Stomach (tissue), 9 donors: ENCODE results near the gene ZNF677. TPM values are rescaled to one million over a fixed set of nuclear protein-coding genes. Genes with fewer than 3 reads are reported as not detected.
"Not testable (repeated sequence)": the region's sequence is repeated elsewhere in the genome, so short reads cannot be mapped to it uniquely, and the experiment has no call there.

Source experiments
- DNase-seq, 2 donors: peaks; one replicate each; pipeline versions ENCODE4 v3.0.0 to v3.0.0-alpha.2; 2013 to 2019
- H3K27ac ChIP-seq, 5 donors: fragments of 200-600 bp in 4 of 5; sonication (generic) in 4 of 5; one replicate each; pipeline ENCODE4 v1.5.1; 2013 to 2019; ENCODE audit warnings: mild to moderate bottlenecking in 1 of 5, moderate library complexity in 1 of 5
- H3K27me3 ChIP-seq, 3 donors: fragments of 200-600 bp; sonication (generic); one replicate each; pipeline ENCODE4 v1.5.1; 2017 to 2019; ENCODE audit warnings: mixed run types in 1 of 3
- H3K36me3 ChIP-seq, 4 donors: fragments of 200-600 bp; sonication (generic); 1 replicate in 3 of 4; 2 replicates in 1 of 4; pipeline ENCODE4 v1.5.1; 2016 to 2019
- H3K4me1 ChIP-seq, 4 donors: fragments of 200-600 bp; sonication (generic); one replicate each; pipeline ENCODE4 v1.5.1; 2016 to 2019
- H3K4me3 ChIP-seq, 4 donors: fragments of 200-600 bp; sonication (generic) in 3 of 4; one replicate each; pipeline ENCODE4 v1.5.1; 2016 to 2019; ENCODE audit warnings: mild to moderate bottlenecking in 1 of 4
- H3K9me3 ChIP-seq, 4 donors: fragments of 200-600 bp; sonication (generic); one replicate each; pipeline ENCODE4 v1.5.1; 2016 to 2019
- CTCF ChIP-seq, 7 experiments: fragments of 450-650 bp in 4 of 7; fragments of 200-600 bp in 3 of 7; sonication (generic) in 3 of 7; IDR thresholded peaks; one replicate each; pipeline ENCODE4 v1.5.1; 2016 to 2019; ENCODE audit warnings: antibody characterized with exemption in 7 of 7, control low read depth in 2 of 7, mild to moderate bottlenecking in 1 of 7
- EP300 ChIP-seq: sonication (generic); formaldehyde crosslinking; IDR thresholded peaks from one replicate; pipeline ENCODE4 v1.6.1; 2017; ENCODE audit warnings: antibody characterized with exemption
- POLR2A ChIP-seq, 4 donors: fragments of 450-650 bp; IDR thresholded peaks; one replicate each; pipeline ENCODE4 v1.6.1; 2016; ENCODE audit warnings: antibody characterized with exemption in 4 of 4, control low read depth in 2 of 4, mild to moderate bottlenecking in 1 of 4, moderate library complexity in 1 of 4
- POLR2AphosphoS5 ChIP-seq, 3 donors: sonication (generic); formaldehyde crosslinking; IDR thresholded peaks; one replicate each; pipeline ENCODE4 v1.6.1; 2016; ENCODE audit warnings: antibody characterized with exemption in 3 of 3
- WGBS, 5 donors: extraction: QIAGEN DNeasy Blood & Tissue Kit in 3 of 5; methylation state at CpG; one replicate each; pipeline versions ENCODE4 v1.1.5 to v1.1.7; 2013 to 2018; 5-methylcytosine and 5-hydroxymethylcytosine counted together
- intact Hi-C: fragments of 100-400 bp; cut with DNase I; formaldehyde crosslinking; loops from one replicate; pipeline ENCODE4 v1.15.1; 2023; ENCODE audit warnings: low total_unique reads
- polyA plus RNA-seq, 3 donors: library from polyadenylated mRNA; stranded (reverse); fragments of 200-250 nt; gene quantifications; one replicate each; pipeline ENCODE4 v1.2.3, GENCODE V29; 2013
- total RNA-seq, 5 donors: library from RNA; depleted of rRNA; stranded (reverse); fragments of >200 nt; gene quantifications; one replicate each; pipeline versions ENCODE4 v1.1.0 to v1.2.3, GENCODE V29; 2014 to 2016
- donor health status: healthy with polysubstance abuse.
- donor health status: Bipolar disorder and iron deficiency.
- donor health status: healthy.

ZNF677 gene
- total and polyA plus RNA-seq, 8 donors = 6.2 to 35.6 (median 8.6) TPM; not detected in 2

- Histone ChIP-seq H3K27ac (no peak overlapping the region), H3K4me3 (no peak overlapping the region), H3K36me3 (peaks cover 0 to 17% (median 14%) of the 10 kb centered on the region in 4 donors), H3K27me3 (no peaks in the 10 kb centered on the region), H3K9me3 (peaks cover 0 to 10% (median 0%) of the 10 kb centered on the region in 4 donors), H3K4me1 (peaks cover under 1 to 18% (median 14%) of the 10 kb centered on the region in 4 donors)
- no peak for DNase-seq
- no peak for TF ChIP-seq CTCF (IDR thresholded peaks at IDR 0.05)
- no peak for TF ChIP-seq POLR2AphosphoS5 (IDR thresholded peaks at IDR 0.05)
- TF ChIP-seq POLR2A (IDR thresholded peaks at IDR 0.05) = no peak
- TF ChIP-seq EP300 = no peak
- intact Hi-C loops = loop anchor here (10.0 kb wide), 4 partner anchors 145 to 555 kb away; partner anchors contain the start of genes ZNF525 and ZNF845
- 63 to 93% (median 89%) methylated on average over 3 of the region's 3 CpGs for WGBS, 5 donors
Observed at GRCh38 chr19:53190253-53190652, 64.4 kb downstream of the ZNF677 start.

DNA sequence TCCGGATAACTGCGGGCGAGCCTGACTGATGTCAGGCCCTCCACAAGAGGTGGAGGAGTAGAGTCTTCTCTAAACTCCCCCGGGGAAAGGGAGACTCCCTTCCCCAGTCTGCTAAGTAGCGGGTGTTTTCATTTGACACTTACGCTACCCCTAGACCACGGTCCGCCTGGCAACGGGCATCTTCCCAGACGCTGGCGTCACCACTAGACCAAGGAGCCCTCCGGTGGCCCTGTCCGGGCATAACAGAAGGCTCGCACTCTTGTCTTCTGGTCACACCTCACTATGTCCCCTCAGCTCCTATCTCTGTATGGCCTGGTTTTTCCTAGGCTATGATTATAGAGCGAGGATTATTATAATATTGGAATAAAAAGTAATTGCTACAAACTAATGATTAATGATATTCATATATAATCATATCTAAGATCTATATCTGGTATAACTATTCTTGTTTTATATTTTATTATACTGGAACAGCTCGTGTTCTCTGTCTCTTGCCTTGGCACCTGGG, 64.9 kb downstream of the ZNF677 start:
- H3K27ac ChIP-seq, H3K4me3 ChIP-seq, H3K27me3 ChIP-seq, H3K9me3 ChIP-seq, DNase-seq: not testable (repeated sequence)
- Histone ChIP-seq H3K4me1 (peaks cover 0 to 17% (median 13%) of the 10 kb centered on the region in 4 donors), H3K36me3 (peaks cover 0 to 17% (median 14%) of the 10 kb centered on the region in 4 donors)
- 80 to 90% (median 89%) methylated on average over 4 to 12 of the region's 16 CpGs for WGBS, 5 donors
- intact Hi-C loops = loop anchor here (10.0 kb wide), 4 partner anchors 145 to 555 kb away; partner anchors contain the start of genes ZNF525 and ZNF845

Other genes with a start within 250 kb of the ZNF677 start
- not detected for gene ERVV-1, start 241.0 kb downstream of the ZNF677 start, total RNA-seq
- not detected for gene ERVV-1, start 241.0 kb downstream of the ZNF677 start, polyA plus RNA-seq
- not detected for gene ERVV-2, start 210.1 kb downstream of the ZNF677 start, total RNA-seq
- not detected for gene ERVV-2, start 210.1 kb downstream of the ZNF677 start, polyA plus RNA-seq
- gene ZNF160, start 151.5 kb downstream of the ZNF677 start, total RNA-seq = 10 to 100 TPM; 28.1 to 96.0 (median 56.7) TPM
- gene ZNF160, start 151.5 kb downstream of the ZNF677 start, polyA plus RNA-seq = 10 to 100 TPM in 1 of 3 donors, 1 to 10 TPM in 2; 7.3 to 13.5 (median 9.2) TPM
- gene ZNF415, start 122.0 kb downstream of the ZNF677 start, total RNA-seq = 100 to 1,000 TPM in 1 of 5 donors, 10 to 100 TPM in 2, 1 to 10 TPM in 1, under 1 TPM in 1; 0.29 to 281 (median 15.2) TPM
- gene ZNF415, start 122.0 kb downstream of the ZNF677 start, polyA plus RNA-seq = 10 to 100 TPM in 1 of 3 donors, 1 to 10 TPM in 2; 5.5 to 11.2 (median 6.5) TPM
- 10 to 100 TPM in 3 of 5 donors, 1 to 10 TPM in 2; 3.9 to 19.3 (median 12.5) TPM for gene ZNF347, start 95.8 kb downstream of the ZNF677 start, total RNA-seq
- 1 to 10 TPM; 1.3 to 2.3 (median 1.4) TPM for gene ZNF347, start 95.8 kb downstream of the ZNF677 start, polyA plus RNA-seq
- gene ZNF665, start 61.5 kb downstream of the ZNF677 start, total RNA-seq = 1 to 10 TPM in 4 of 5 donors, under 1 TPM in 1; 0.72 to 9.5 (median 1.8) TPM
- gene ZNF665, start 61.5 kb downstream of the ZNF677 start, polyA plus RNA-seq = 1 to 10 TPM; 1.2 to 2.9 (median 2.3) TPM
- gene VN1R2, start 3.4 kb upstream of the ZNF677 start, total RNA-seq = not detected
- not detected for gene VN1R2, start 3.4 kb upstream of the ZNF677 start, polyA plus RNA-seq
- gene VN1R4, start 12.8 kb upstream of the ZNF677 start, total RNA-seq = not detected
- gene VN1R4, start 12.8 kb upstream of the ZNF677 start, polyA plus RNA-seq = not detected
- gene ZNF845, start 78.9 kb upstream of the ZNF677 start, total RNA-seq = 10 to 100 TPM in 3 of 5 donors, 1 to 10 TPM in 2; 1.2 to 28.6 (median 10.8) TPM
- 1 to 10 TPM; 1.6 to 2.6 (median 2.4) TPM for gene ZNF845, start 78.9 kb upstream of the ZNF677 start, polyA plus RNA-seq
- gene ZNF525, start 110.8 kb upstream of the ZNF677 start, total RNA-seq = 10 to 100 TPM in 3 of 5 donors, 1 to 10 TPM in 2; 3.6 to 33.3 (median 10.4) TPM
- 1 to 10 TPM; 2.9 to 5.8 (median 4.7) TPM for gene ZNF525, start 110.8 kb upstream of the ZNF677 start, polyA plus RNA-seq
- 10 to 100 TPM; 10.1 to 35.7 (median 18.9) TPM for gene ZNF765, start 140.3 kb upstream of the ZNF677 start, total RNA-seq
- gene ZNF765, start 140.3 kb upstream of the ZNF677 start, polyA plus RNA-seq = 1 to 10 TPM; 2.1 to 2.8 (median 2.7) TPM
- 10 to 100 TPM in 1 of 5 donors, 1 to 10 TPM in 3, under 1 TPM in 1; 0.58 to 16.3 (median 5.4) TPM for gene ZNF761, start 177.1 kb upstream of the ZNF677 start, total RNA-seq
- 10 to 100 TPM in 1 of 3 donors, 1 to 10 TPM in 2; 6.5 to 10.5 (median 7.6) TPM for gene ZNF761, start 177.1 kb upstream of the ZNF677 start, polyA plus RNA-seq
- gene ZNF813, start 212.9 kb upstream of the ZNF677 start, total RNA-seq = 1 to 10 TPM in 4 of 5 donors, under 1 TPM in 1; 0.45 to 6.8 (median 3.5) TPM
- 1 to 10 TPM in 1 of 3 donors, under 1 TPM in 2; 0.70 to 1.7 (median 1.00) TPM for gene ZNF813, start 212.9 kb upstream of the ZNF677 start, polyA plus RNA-seq